GM12875 (cell line): ENCODE results near the gene ZBTB40.

ENCODE experiments used
- H3K4me3 ChIP-seq: one replicate; pipeline ENCODE4 v1.5.1; 2011; ENCODE audit warnings: low read depth, low read length, control low read depth
- TF ChIP-seq, protein P1 (sequence below): IDR thresholded peaks from 2 replicates; pipeline ENCODE4 v1.5.1; 2011; ENCODE audit warnings: low read depth, mild to moderate bottlenecking, control low read depth, inconsistent platforms, low read length, moderate library complexity, borderline replicate concordance; ENCODE audit not compliant: insufficient read depth

Gene ZBTB40

DNA sequence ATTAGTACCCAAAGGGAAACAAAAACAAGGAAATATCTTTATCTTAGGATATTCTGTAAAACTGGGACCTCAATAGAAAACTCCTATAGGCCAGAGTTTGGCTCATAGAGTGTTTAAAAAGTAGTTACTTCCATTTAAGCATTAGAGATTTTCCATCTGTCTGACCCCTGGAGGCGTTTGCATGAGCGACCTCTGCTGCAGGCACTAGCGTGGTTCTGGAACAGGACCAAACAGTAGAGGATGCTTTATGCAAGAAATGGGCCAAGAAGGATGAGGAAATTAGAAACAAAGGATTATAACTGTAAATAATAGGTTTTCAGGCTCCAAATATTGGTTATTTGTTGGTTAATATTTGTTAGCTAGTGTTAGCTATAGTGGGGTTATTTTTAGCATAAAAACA lies 5.7 kb downstream of the ZBTB40 start:
- H3K4me3 ChIP-seq: no peak overlapping the region
- TF ChIP-seq, protein P1, sequence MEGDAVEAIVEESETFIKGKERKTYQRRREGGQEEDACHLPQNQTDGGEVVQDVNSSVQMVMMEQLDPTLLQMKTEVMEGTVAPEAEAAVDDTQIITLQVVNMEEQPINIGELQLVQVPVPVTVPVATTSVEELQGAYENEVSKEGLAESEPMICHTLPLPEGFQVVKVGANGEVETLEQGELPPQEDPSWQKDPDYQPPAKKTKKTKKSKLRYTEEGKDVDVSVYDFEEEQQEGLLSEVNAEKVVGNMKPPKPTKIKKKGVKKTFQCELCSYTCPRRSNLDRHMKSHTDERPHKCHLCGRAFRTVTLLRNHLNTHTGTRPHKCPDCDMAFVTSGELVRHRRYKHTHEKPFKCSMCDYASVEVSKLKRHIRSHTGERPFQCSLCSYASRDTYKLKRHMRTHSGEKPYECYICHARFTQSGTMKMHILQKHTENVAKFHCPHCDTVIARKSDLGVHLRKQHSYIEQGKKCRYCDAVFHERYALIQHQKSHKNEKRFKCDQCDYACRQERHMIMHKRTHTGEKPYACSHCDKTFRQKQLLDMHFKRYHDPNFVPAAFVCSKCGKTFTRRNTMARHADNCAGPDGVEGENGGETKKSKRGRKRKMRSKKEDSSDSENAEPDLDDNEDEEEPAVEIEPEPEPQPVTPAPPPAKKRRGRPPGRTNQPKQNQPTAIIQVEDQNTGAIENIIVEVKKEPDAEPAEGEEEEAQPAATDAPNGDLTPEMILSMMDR: no peak

DNA sequence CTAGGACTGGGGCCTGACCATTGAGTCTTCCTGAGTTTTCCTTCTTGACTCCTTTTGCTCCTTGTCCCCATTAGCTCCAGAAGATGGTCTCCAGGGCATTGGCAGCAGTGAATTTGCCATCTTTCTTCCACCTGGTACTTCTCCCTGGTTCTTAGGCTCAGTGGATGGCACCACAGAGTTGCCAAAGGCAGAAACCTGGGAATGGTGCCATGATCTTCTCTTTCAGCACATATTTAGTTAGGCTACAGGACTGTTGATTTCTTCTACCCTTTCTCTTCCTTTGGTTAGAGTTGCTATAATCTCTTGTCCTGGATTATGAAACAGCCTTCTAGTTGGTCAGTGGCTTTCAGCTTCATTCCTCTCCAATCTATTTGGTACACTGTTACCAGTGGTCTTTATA lies 6.2 kb downstream of the ZBTB40 start:
- H3K4me3 ChIP-seq: no peak overlapping the region
- TF ChIP-seq, protein P1: no peak

DNA sequence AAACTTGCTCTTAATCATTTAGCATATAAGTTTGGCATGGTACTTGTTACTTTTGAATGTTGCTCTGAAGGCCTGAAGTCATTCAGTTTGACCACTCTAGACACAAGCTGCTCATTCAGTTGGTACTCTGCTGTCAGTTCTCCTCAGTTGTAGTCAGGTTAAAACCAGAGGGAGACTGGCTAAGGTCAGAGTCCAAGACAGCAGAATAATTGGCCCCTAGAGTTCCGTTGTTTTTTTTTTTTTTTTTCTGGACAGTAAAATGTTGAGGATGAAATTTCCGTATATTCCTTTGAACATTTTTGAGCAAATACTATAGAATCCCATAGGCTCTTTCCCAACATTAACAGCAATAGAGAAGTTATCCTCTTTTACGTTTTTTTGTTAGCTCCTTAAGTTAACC lies 9.4 kb downstream of the ZBTB40 start:
- TF ChIP-seq, protein P1: no peak
- no peak overlapping the region for H3K4me3 ChIP-seq

DNA sequence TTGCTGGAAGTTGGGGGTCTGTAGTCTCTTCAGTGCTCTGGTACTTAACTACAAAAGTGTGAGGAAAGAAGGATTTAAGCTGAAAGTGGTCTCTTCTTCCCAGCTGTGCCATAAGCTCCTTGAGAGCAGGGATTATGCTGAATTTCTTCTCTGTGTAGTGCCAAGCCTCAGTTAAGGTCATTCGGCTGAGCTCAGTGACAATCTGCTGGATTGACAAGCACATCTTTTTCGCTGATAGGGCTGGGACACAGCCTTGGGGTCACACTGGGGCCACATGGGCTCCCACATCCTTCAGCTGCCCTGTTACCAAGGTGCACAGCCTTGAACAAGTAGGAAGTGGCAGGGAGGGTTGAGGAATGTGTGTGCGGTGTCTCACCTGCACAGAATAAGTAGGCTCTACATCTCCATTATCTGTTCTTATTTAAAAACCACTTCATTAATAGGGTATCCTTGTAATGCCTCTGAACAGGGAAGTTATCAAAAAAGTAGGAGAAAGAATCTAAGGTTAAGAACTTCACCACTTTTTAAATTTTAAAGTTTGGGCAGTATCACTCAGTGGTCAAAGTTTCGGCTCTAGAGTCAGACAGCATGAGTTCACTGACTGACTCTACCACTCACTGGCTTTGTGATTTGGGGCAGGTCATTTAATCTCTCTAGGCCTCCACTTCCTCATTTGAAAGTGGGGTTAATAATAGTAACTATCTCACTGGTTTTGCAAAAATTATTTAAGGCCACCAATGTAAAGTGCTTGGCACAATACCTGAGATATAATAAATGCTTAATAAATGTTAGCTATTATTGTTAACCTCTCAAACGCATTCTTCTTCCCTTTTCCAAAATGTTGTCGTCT lies 10.3 kb downstream of the ZBTB40 start:
- TF ChIP-seq, protein P1: no peak
- no peak overlapping the region for H3K4me3 ChIP-seq

DNA sequence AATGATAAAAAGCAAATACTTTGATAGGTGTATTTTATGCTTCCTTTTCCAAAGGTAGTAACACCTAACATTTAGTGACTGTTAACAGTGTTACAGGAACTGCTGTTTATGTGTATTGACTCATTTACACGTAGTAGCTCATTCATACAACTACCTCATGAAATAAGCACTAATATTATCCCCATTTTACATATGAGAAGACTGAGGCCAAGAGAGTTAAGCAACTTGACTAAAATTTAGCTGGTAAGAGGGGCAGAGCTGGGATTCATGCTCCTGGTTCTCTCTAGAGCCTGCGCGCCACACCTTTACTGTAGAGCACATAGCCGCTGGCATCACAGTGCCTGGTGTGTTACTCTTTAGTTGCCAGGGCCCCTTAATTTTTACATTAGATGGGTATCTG lies 11.3 kb downstream of the ZBTB40 start:
- TF ChIP-seq, protein P1: no peak
- H3K4me3 ChIP-seq: no peak overlapping the region

DNA sequence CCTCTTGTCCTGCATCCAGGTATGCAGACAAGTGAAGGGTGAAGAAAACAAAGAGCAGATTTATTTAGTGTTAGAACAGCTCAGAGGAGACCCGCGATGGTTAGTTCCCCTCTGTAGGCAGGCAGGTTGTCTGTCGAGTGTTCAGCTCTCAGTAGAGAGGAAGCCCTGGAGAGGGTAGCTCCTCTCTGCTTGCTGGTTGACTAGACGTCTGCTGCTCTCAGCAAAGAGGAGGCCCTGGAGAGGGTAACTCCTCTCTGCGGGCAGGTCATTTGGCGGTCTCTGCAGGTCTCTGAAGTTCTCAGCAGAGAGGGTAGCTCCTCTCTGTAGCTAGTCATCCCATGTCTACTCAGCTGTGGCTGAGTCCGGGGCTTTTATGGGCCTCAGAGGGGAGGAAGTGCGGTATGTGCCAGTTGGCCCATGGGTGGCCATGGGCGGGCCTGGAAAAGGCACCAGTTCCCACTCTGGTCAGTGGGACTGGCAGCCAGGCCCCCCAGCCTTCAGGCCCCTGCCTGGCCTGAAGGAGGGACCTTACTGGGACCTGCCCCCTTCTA lies 13.4 kb downstream of the ZBTB40 start:
- TF ChIP-seq, protein P1: no peak
- H3K4me3 ChIP-seq: no peak overlapping the region

DNA sequence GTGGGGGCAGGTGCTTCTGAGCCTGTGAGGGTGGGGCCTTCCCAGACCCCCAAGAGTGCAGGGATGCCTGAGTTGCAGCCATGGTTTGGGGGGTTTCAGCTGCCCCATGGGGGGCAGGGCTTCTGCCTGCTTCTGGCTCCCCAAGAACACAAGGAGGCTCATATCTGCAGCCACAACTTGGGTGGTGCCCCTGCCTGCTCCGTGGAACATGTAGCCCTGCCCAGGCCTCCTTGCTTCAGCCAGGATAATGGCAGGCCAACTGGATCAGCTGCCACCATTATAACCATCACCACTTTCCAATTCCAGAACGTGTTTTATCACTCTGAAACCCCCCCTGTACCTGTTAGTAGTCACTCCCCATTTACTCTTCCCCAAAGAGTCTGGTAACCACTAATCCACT lies 14.0 kb downstream of the ZBTB40 start:
- H3K4me3 ChIP-seq: no peak overlapping the region
- TF ChIP-seq, protein P1: no peak
